PC-9 (cell line): Measurements from ENCODE around the gene DNAH14. TPM values are rescaled to one million over a fixed set of nuclear protein-coding genes. Genes with fewer than 3 reads are reported as not detected.
A peak's percentile ranks its signal among the peaks of the same experiment; 100 is the strongest.

Experiments used
- BruUV-seq: library from RNA; stranded (reverse); fragments of 400-500 nt; replicated peaks from 2 replicates; lab custom pipeline; 2021; lab: Mats Ljungman, UMichigan
- CTCF ChIA-PET: fragments of 300-600 bp; sonication (Branson Sonifier 250); formaldehyde crosslinking; loops from one replicate; lab custom pipeline; 2022; ENCODE audit warnings: antibody characterized with exemption; lab: Charles Lee
- POLR2A ChIA-PET: fragments of 300-600 bp; sonication (Branson Sonifier 250); formaldehyde crosslinking; loops from one replicate; lab custom pipeline; 2022; ENCODE audit warnings: antibody characterized with exemption; ENCODE audit not compliant: unreplicated experiment; lab: Charles Lee
- DNase-seq, 2 experiments: peaks; one replicate each; pipeline versions ENCODE4 v3.0.0 to v3.0.0-alpha.2; 2015 to 2022; ENCODE audit warnings: mixed read lengths in 1 of 2
- H2AFZ ChIP-seq: fragments of 200-600 bp; sonication (generic); 2 replicates; pipeline ENCODE4 v1.8.1; 2017; ENCODE audit warnings: antibody characterized with exemption
- H3F3A ChIP-seq: fragments of 200-600 bp; sonication (generic); 2 replicates; pipeline ENCODE4 v1.8.1; 2017; ENCODE audit warnings: antibody characterized with exemption, mild to moderate bottlenecking, low read depth; ENCODE audit not compliant: insufficient read depth
- H3K27ac ChIP-seq: fragments of 200-600 bp; sonication (generic); 2 replicates; pipeline ENCODE4 v1.6.1; 2016; ENCODE audit warnings: mixed run types
- H3K27me3 ChIP-seq: fragments of 200-600 bp; sonication (generic); 2 replicates; pipeline ENCODE4 v1.6.1; 2016; ENCODE audit warnings: low read depth, mixed run types; ENCODE audit not compliant: insufficient read depth
- H3K36me3 ChIP-seq: fragments of 200-600 bp; sonication (generic); 2 replicates; pipeline ENCODE4 v1.6.1; 2016; ENCODE audit warnings: low read depth, mixed run types
- H3K4me1 ChIP-seq: fragments of 200-600 bp; sonication (generic); replicated peaks from 2 replicates; pipeline ENCODE4 v1.6.1; 2016; ENCODE audit warnings: mixed run types; ENCODE audit not compliant: insufficient read depth
- H3K4me2 ChIP-seq: fragments of 200-600 bp; sonication (generic); 2 replicates; pipeline ENCODE4 v1.6.1; 2017; ENCODE audit warnings: mixed run types
- H3K4me3 ChIP-seq: fragments of 200-600 bp; sonication (generic); 2 replicates; pipeline ENCODE4 v1.6.1; 2016; ENCODE audit warnings: mixed run types
- H3K79me2 ChIP-seq: fragments of 200-600 bp; sonication (generic); 2 replicates; pipeline ENCODE4 v1.6.1; 2017; ENCODE audit warnings: low read depth, mixed run types
- H3K9me2 ChIP-seq: fragments of 200-600 bp; sonication (generic); 2 replicates; pipeline ENCODE4 v1.8.1; 2017; ENCODE audit warnings: mild to moderate bottlenecking; ENCODE audit not compliant: insufficient read depth
- H3K9me3 ChIP-seq: fragments of 200-600 bp; sonication (generic); 2 replicates; pipeline ENCODE4 v1.8.1; 2016; ENCODE audit warnings: low read depth; ENCODE audit not compliant: insufficient read depth
- H4K20me1 ChIP-seq: fragments of 200-600 bp; sonication (generic); 2 replicates; pipeline ENCODE4 v1.8.1; 2017; ENCODE audit not compliant: insufficient read depth
- EZH2 ChIP-seq: fragments of 200-600 bp; sonication (generic); IDR thresholded peaks from 2 replicates; pipeline ENCODE4 v1.8.0; 2017; ENCODE audit warnings: antibody characterized with exemption, low read depth
- intact Hi-C: fragments of 100-400 bp; cut with micrococcal nuclease; formaldehyde crosslinking; loops from one replicate; pipeline ENCODE4 v1.10.0; 2022; ENCODE audit not compliant: unreplicated experiment
- total RNA-seq: library from RNA; stranded (reverse); gene quantifications from 2 replicates; pipeline ENCODE4 v1.2.3, GENCODE V29; 2021
- TF ChIP-seq, protein P1 (sequence below): fragments of 200-600 bp; sonication (generic); conservative IDR thresholded peaks from 2 replicates; pipeline ENCODE4 v1.6.1; 2017; ENCODE audit warnings: mixed run types, antibody characterized with exemption, mild to moderate bottlenecking, moderate library complexity

Gene DNAH14
- total RNA-seq, 1 experiment from 2014 or later: 48.8 TPM

- Histone ChIP-seq H3K4me2 (peak overlapping the region; percentile 99), H3K4me1 (peaks cover 37% of the 10 kb centered on the region), H4K20me1 (peaks cover 22% of the 10 kb centered on the region), H3K36me3 (no peaks in the 10 kb centered on the region), H3K9me2 (no peaks in the 10 kb centered on the region), H3K79me2 (peaks cover 39% of the 10 kb centered on the region), H3F3A (peaks cover 40% of the 10 kb centered on the region), H2AFZ (peak overlapping the region; percentile 81), H3K9me3 (no peaks in the 10 kb centered on the region; the same call in 1 of the 2 replicates), H3K27ac (peak overlapping the region; percentile 98), H3K27me3 (no peaks in the 10 kb centered on the region), H3K4me3 (peak overlapping the region; percentile 94)
- no peak for TF ChIP-seq EZH2
- TF ChIP-seq, protein P1, sequence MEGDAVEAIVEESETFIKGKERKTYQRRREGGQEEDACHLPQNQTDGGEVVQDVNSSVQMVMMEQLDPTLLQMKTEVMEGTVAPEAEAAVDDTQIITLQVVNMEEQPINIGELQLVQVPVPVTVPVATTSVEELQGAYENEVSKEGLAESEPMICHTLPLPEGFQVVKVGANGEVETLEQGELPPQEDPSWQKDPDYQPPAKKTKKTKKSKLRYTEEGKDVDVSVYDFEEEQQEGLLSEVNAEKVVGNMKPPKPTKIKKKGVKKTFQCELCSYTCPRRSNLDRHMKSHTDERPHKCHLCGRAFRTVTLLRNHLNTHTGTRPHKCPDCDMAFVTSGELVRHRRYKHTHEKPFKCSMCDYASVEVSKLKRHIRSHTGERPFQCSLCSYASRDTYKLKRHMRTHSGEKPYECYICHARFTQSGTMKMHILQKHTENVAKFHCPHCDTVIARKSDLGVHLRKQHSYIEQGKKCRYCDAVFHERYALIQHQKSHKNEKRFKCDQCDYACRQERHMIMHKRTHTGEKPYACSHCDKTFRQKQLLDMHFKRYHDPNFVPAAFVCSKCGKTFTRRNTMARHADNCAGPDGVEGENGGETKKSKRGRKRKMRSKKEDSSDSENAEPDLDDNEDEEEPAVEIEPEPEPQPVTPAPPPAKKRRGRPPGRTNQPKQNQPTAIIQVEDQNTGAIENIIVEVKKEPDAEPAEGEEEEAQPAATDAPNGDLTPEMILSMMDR: no peak
- CTCF ChIA-PET: interaction anchor here (1.0 to 1.3 kb wide), 2 partner anchors 11 to 46 kb away, joined by 3 to 11 read pairs; no protein-coding TSS in a partner anchor
- DNase-seq: no peak
- BruUV-seq: no TSS peak
- intact Hi-C loops: loop anchor here (1.0 to 5.0 kb wide), 5 partner anchors 16 to 633 kb away; partner anchors contain the start of genes H3-3A and PYCR2
- POLR2A ChIA-PET: interaction anchor here (0.6 to 1.1 kb wide), 4 partner anchors 21 to 1728 kb away, joined by 3 to 5 read pairs (median 4); no protein-coding TSS in a partner anchor
These were observed 499.5 kb downstream of the DNAH14 start for GRCh38 chr1:225428881-225429455.

DNA sequence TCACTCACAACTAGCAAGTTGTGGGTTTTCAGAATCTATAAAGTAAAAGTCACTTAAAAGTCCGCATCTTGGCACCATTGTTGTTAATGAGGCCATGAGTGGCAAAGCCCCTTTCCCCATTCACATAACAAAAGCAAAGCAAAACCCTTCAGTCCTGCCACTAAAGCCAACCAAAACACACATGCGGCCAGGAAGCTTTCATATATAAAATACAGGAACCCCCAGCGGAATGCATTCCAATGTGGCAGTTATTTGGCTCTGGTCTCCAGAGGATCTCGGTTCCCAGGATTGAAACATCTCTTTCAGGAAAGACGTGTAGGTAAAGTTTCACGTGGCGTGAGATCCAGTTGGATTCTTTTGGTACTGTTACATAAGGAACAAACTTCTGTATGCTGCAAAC, 500.8 kb downstream of the DNAH14 start:
- H2AFZ ChIP-seq: no peak overlapping the region

DNA sequence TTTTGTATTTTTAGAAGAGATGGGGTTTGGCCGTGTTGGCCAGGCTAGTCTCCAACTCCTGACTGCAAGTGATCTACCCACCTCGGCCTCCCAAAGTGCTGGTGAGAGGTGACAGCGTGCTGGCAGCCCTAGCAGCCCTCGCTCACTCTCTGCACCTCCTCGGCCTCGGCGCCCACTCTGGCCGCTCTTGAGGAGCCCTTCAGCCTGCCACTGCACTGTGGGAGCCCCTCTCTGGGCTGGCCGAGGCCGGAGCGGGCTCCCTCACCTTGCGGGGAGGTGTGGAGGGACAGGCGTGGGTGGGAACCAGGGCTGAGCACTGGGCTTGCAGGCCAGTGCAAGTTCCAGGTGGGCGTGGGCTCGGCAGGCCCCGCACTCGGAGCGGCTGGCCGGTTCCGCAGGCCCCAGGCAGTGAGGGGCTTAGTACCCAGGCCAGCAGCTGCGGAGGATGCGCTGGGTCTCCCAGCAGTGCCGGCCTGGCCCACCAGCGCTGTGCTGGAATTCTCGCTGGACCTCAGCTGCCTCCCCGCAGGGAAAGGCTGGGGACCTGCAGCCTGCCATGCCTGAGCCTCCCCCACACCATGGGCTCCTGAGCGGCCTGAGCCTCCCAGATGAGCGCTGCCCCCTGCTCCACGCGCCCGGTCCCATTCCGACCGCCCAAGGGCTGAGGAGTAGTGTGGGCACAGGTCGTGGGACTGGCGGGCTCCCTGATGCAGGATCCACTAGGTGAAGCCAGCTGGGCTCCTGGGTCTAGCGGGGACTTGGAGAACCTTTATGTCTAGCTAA, 501.8 kb downstream of the DNAH14 start:
- POLR2A ChIA-PET: no interaction called here
- no peak overlapping the region for H3K4me3 ChIP-seq
- peaks cover 22% of the 10 kb centered on the region for H3F3A ChIP-seq
- H3K79me2 ChIP-seq: peaks cover 16% of the 10 kb centered on the region
- H3K4me2 ChIP-seq: no peak overlapping the region
- H3K36me3 ChIP-seq: no peaks in the 10 kb centered on the region
- no peaks in the 10 kb centered on the region for H3K27me3 ChIP-seq
- DNase-seq: no peak
- H3K27ac ChIP-seq: no peak overlapping the region
- TF ChIP-seq, protein P1: no peak
- TF ChIP-seq EZH2: no peak
- H4K20me1 ChIP-seq: 0 out of 2 replicates have a peak, but pooled peaks cover 2% of the 10 kb centered on the region
- no peaks in the 10 kb centered on the region for H3K9me2 ChIP-seq
- H3K4me1 ChIP-seq: peaks cover 15% of the 10 kb centered on the region
- H3K9me3 ChIP-seq: no peaks in the 10 kb centered on the region; the same call in 1 of the 2 replicates
- intact Hi-C loops: no loop called here
- no TSS peak for BruUV-seq
- H2AFZ ChIP-seq: no peak overlapping the region
- CTCF ChIA-PET: interaction anchor here (1.4 kb wide), 1 partner anchor 24 kb away, joined by 6 read pairs; no protein-coding TSS in a partner anchor

More for the DNA sequence above, 500.8 kb downstream of the DNAH14 start:
- H3K9me2 ChIP-seq: no peaks in the 10 kb centered on the region
- no peaks in the 10 kb centered on the region; the same call in 1 of the 2 replicates for H3K9me3 ChIP-seq
- H3K4me1 ChIP-seq: peaks cover 24% of the 10 kb centered on the region
- DNase-seq: no peak
- H3K27ac ChIP-seq: peak overlapping the region; percentile 98; the same call in 1 of the 2 replicates
- H3K27me3 ChIP-seq: no peaks in the 10 kb centered on the region
- no peak overlapping the region for H3K4me3 ChIP-seq
- intact Hi-C loops: no loop called here
- H3K4me2 ChIP-seq: no peak overlapping the region
- no peaks in the 10 kb centered on the region for H3K36me3 ChIP-seq
- BruUV-seq: no TSS peak
- peaks cover 10% of the 10 kb centered on the region; the same call in 1 of the 2 replicates for H4K20me1 ChIP-seq
- CTCF ChIA-PET: interaction anchor here (1.4 kb wide), 1 partner anchor 25 kb away, joined by 6 read pairs; no protein-coding TSS in a partner anchor
- H3K79me2 ChIP-seq: peaks cover 26% of the 10 kb centered on the region
- POLR2A ChIA-PET: interaction anchor here (0.6 kb wide), 1 partner anchor 16 kb away, joined by 3 read pairs; no protein-coding TSS in a partner anchor
- TF ChIP-seq EZH2: no peak
- TF ChIP-seq, protein P1: no peak
- H3F3A ChIP-seq: peaks cover 32% of the 10 kb centered on the region
